NCI-H446 (cell line): ENCODE measurements around the gene RBMY1D.
"Not testable (repeated sequence)": the region's sequence is repeated elsewhere in the genome, so short reads cannot be mapped to it uniquely, and the experiment has no call there.

Experiments used
- DNase-seq, 2 experiments: peaks; one replicate each; lab custom pipeline; 2025; lab: John Stamatoyannopoulos, UW

RBMY1D gene

GRCh38 chrY:21894426-21894825, at the start of gene RBMY1D:
Gene RBMY1D, minus strand, starts transcription at chrY:21894526. Its CDS starts 2,013 bp downstream, at chrY:21892513.
- not testable (repeated sequence) for DNase-seq

- DNase-seq: not testable (repeated sequence)
Measured at GRCh38 chrY:21917932-21918331, 23.6 kb upstream of the RBMY1D start, which contains the start of gene RBMY1E. Gene RBMY1E, minus strand, starts transcription at chrY:21918032. Its CDS starts 1,978 bp downstream, at chrY:21916054.

GRCh38 chrY:21869407-21870076, 24.8 kb downstream of the RBMY1D start:
- not testable (repeated sequence) for DNase-seq

- no peak for DNase-seq
Measured at GRCh38 chrY:21845481-21845880, 48.8 kb downstream of the RBMY1D start.

- DNase-seq: no peak
Measured at GRCh38 chrY:21842090-21842489, 52.2 kb downstream of the RBMY1D start.

- DNase-seq: no peak
Measured at GRCh38 chrY:21839489-21839888, 54.8 kb downstream of the RBMY1D start.

- no peak for DNase-seq
Measured at GRCh38 chrY:21836343-21836742, 58.0 kb downstream of the RBMY1D start.

GRCh38 chrY:21835052-21835451, 59.3 kb downstream of the RBMY1D start:
- no peak for DNase-seq
